Lung (tissue), 12 donors: ENCODE results near the gene ACAN. TPM values are rescaled to one million over a fixed set of nuclear protein-coding genes. Genes with fewer than 3 reads are reported as not detected.

Experiments
- ATAC-seq: fragments of 200-7000 bp; cut with Tn5 transposase; one replicate; pipeline ENCODE4 v1.9.1; 2020; ENCODE audit warnings: moderate number of reproducible peaks; ENCODE audit not compliant: insufficient read depth, low FRiP score
- DNase-seq, 3 donors: peaks; one replicate each; pipeline ENCODE4 v3.0.0-alpha.2; 2013 to 2017
- H3K27ac ChIP-seq, 2 donors: one replicate each; pipeline ENCODE4 v1.5.1; 2013; ENCODE audit warnings: mild to moderate bottlenecking in 2 of 2, moderate library complexity in 2 of 2, control low read depth in 1 of 2, inconsistent platforms in 1 of 2, low read depth in 1 of 2, low read length in 1 of 2
- H3K27me3 ChIP-seq, 3 donors: one replicate each; pipeline ENCODE4 v1.5.1; 2013; ENCODE audit warnings: low read length in 2 of 3; ENCODE audit not compliant: control insufficient read depth in 3 of 3, insufficient read depth in 3 of 3
- H3K36me3 ChIP-seq, 4 donors: one replicate each; pipeline ENCODE4 v1.5.1; 2013; ENCODE audit warnings: low read length in 4 of 4, mild to moderate bottlenecking in 1 of 4, moderate library complexity in 1 of 4; ENCODE audit not compliant: control insufficient read depth in 4 of 4, insufficient read depth in 4 of 4
- H3K4me1 ChIP-seq, 5 donors: one replicate each; pipeline ENCODE4 v1.5.1; 2013; ENCODE audit warnings: low read length in 5 of 5, mild to moderate bottlenecking in 2 of 5, moderate library complexity in 1 of 5; ENCODE audit not compliant: control insufficient read depth in 5 of 5, insufficient read depth in 5 of 5
- H3K4me3 ChIP-seq: one replicate; pipeline ENCODE4 v1.5.1; 2013; ENCODE audit warnings: mild to moderate bottlenecking, control low read depth, moderate library complexity
- H3K9ac ChIP-seq, 2 donors: one replicate each; pipeline ENCODE4 v1.5.1; 2013; ENCODE audit warnings: low read length in 2 of 2, control low read depth in 1 of 2; ENCODE audit not compliant: insufficient read depth in 1 of 2
- H3K9me3 ChIP-seq, 4 donors: one replicate each; pipeline ENCODE4 v1.5.1; 2013; ENCODE audit warnings: low read length in 3 of 4, mild to moderate bottlenecking in 1 of 4, moderate library complexity in 1 of 4; ENCODE audit not compliant: control insufficient read depth in 4 of 4, insufficient read depth in 3 of 4
- CTCF ChIP-seq: IDR thresholded peaks from 2 replicates; pipeline ENCODE4 v1.5.1; 2012; ENCODE audit warnings: mild to moderate bottlenecking; ENCODE audit errors: control extremely low read depth, extremely low read depth
- WGBS, 2 donors: extraction: QIAGEN DNeasy Blood & Tissue Kit; methylation state at CpG; one replicate each; pipeline ENCODE4 v1.1.7; 2013; 5-methylcytosine and 5-hydroxymethylcytosine counted together
- polyA plus RNA-seq, 2 donors: library from polyadenylated mRNA; stranded (reverse); fragments of 200-250 nt; gene quantifications; one replicate each; pipeline ENCODE4 v1.2.1, GENCODE V29; 2013
- total RNA-seq, 2 donors: library from RNA; depleted of rRNA in 1 of 2; stranded (reverse); fragments of >200 nt in 1 of 2; gene quantifications; one replicate each; pipeline ENCODE4 v1.2.1, GENCODE V29; 2014 to 2021
- donor health status: control.
- donor health status: control.
- donor health status: Bipolar disorder and iron deficiency.
- donor health status: healthy.
- donor health status: DM: yes; HTN: yes; CAD: no.

The ACAN gene
- total and polyA plus RNA-seq, 4 donors: 0.50 to 5.2 (median 0.85) TPM

- 55 to 56% methylated on average over 9 of the region's 9 CpGs for WGBS, 2 donors
- peaks cover 0 to 11% (median 0%) of the 10 kb centered on the region in 5 donors for H3K4me1 ChIP-seq
- TF ChIP-seq CTCF: no peak
- ATAC-seq (no peak), DNase-seq (no peak)
- H3K4me3 ChIP-seq: no peak overlapping the region
- peaks cover 6 to 57% (median 44%) of the 10 kb centered on the region in 3 donors for H3K27me3 ChIP-seq
- H3K27ac ChIP-seq: no peak overlapping the region
- H3K9ac ChIP-seq: no peak overlapping the region
- H3K36me3 ChIP-seq: no peaks in the 10 kb centered on the region
- peaks cover 0 to 2% (median 0%) of the 10 kb centered on the region in 4 donors for H3K9me3 ChIP-seq
These were observed 2.0 kb downstream of the ACAN start for GRCh38 chr15:88805031-88805780.

GRCh38 chr15:88810446-88810845, 7.2 kb downstream of the ACAN start:
- Histone ChIP-seq H3K4me1 (no peaks in the 10 kb centered on the region), H3K9me3 (no peaks in the 10 kb centered on the region), H3K4me3 (no peak overlapping the region), H3K27me3 (peaks cover 0 to 11% (median 7%) of the 10 kb centered on the region in 3 donors), H3K9ac (no peak overlapping the region), H3K27ac (no peak overlapping the region), H3K36me3 (no peaks in the 10 kb centered on the region)
- DNase-seq: no peak
- 73 to 78% methylated on average over 6 of the region's 6 CpGs for WGBS, 2 donors
- TF ChIP-seq CTCF: no peak
- ATAC-seq: no peak

- Histone ChIP-seq H3K27ac (no peak overlapping the region), H3K4me1 (no peaks in the 10 kb centered on the region), H3K4me3 (no peak overlapping the region), H3K36me3 (no peaks in the 10 kb centered on the region), H3K9me3 (no peaks in the 10 kb centered on the region), H3K9ac (no peak overlapping the region), H3K27me3 (peaks cover 0 to 4% (median 0%) of the 10 kb centered on the region in 3 donors)
- ATAC-seq (no peak), DNase-seq (no peak)
- WGBS, 2 donors: 39 to 66% methylated on average over 4 of the region's 4 CpGs
- no peak for TF ChIP-seq CTCF
These were observed 8.9 kb downstream of the ACAN start for GRCh38 chr15:88812133-88812532.
